ENCODE measurements around the gene TRAPPC8.
"Not testable (repeated sequence)": the region's sequence is repeated elsewhere in the genome, so short reads cannot be mapped to it uniquely, and the experiment has no call there.

The TRAPPC8 gene

GRCh38 chr18:31941010-31941809 is 1.7 kb downstream of the TRAPPC8 start:
- no peak for DNase-seq

GRCh38 chr18:31934773-31935172 is 8.2 kb downstream of the TRAPPC8 start:
- DNase-seq, result not testable (repeated sequence)

GRCh38 chr18:31931886-31932240 is 11.1 kb downstream of the TRAPPC8 start:
- no peak for DNase-seq

GRCh38 chr18:31931163-31931885 is 11.6 kb downstream of the TRAPPC8 start:
- no peak for DNase-seq

GRCh38 chr18:31929273-31929672 is 13.7 kb downstream of the TRAPPC8 start:
- DNase-seq, result no peak

- DNase-seq, result not testable (repeated sequence)
These were observed 15.9 kb downstream of the TRAPPC8 start for GRCh38 chr18:31926988-31927387.

- no peak for DNase-seq
These were observed 22.7 kb downstream of the TRAPPC8 start for GRCh38 chr18:31920277-31920676.

GRCh38 chr18:31919366-31919765 is 23.6 kb downstream of the TRAPPC8 start:
- DNase-seq, result not testable (repeated sequence)

- DNase-seq, result no peak
These were observed 24.2 kb downstream of the TRAPPC8 start for GRCh38 chr18:31918733-31919132.

GRCh38 chr18:31901063-31901462 is 41.9 kb downstream of the TRAPPC8 start:
- no peak for DNase-seq

GRCh38 chr18:31899771-31900170 is 43.2 kb downstream of the TRAPPC8 start:
- DNase-seq, result not testable (repeated sequence)

- DNase-seq, result no peak
These were observed 50.0 kb downstream of the TRAPPC8 start for GRCh38 chr18:31892936-31893335.

GRCh38 chr18:31891566-31891965 is 51.4 kb downstream of the TRAPPC8 start:
- DNase-seq, result no peak

GRCh38 chr18:31884020-31884419 is 58.9 kb downstream of the TRAPPC8 start:
- DNase-seq, result no peak

GRCh38 chr18:31880186-31880898 is 62.6 kb downstream of the TRAPPC8 start:
- DNase-seq, result no peak

- no peak for DNase-seq
These were observed 64.6 kb downstream of the TRAPPC8 start for GRCh38 chr18:31878358-31878757.

- no peak for DNase-seq
These were observed 65.0 kb downstream of the TRAPPC8 start for GRCh38 chr18:31877900-31878299.

GRCh38 chr18:31876707-31877106 is 66.2 kb downstream of the TRAPPC8 start:
- no peak for DNase-seq

- DNase-seq, result no peak
These were observed 67.6 kb downstream of the TRAPPC8 start for GRCh38 chr18:31875301-31875700.

- DNase-seq, result no peak
These were observed 79.8 kb downstream of the TRAPPC8 start for GRCh38 chr18:31863103-31863502.

GRCh38 chr18:31860488-31860887 is 82.4 kb downstream of the TRAPPC8 start:
- DNase-seq, result no peak

- DNase-seq, result no peak
These were observed 85.3 kb downstream of the TRAPPC8 start for GRCh38 chr18:31857526-31858106.

GRCh38 chr18:31850844-31851243 is 92.1 kb downstream of the TRAPPC8 start:
- DNase-seq, result no peak

All from activated CD4-positive, alpha-beta T cell treated with anti-CD3 and anti-CD28 coated beads, Interleukin-2, amount 50 U/mL, for 48 hours (primary cell).